SH-SY5Y (cell line): ENCODE results near the gene C19orf33.

Experiments used
- GATA2 ChIP-seq: IDR thresholded peaks from 2 replicates; pipeline ENCODE4 v1.6.1; 2011; ENCODE audit warnings: mild to moderate bottlenecking, low read depth, low read length
- GATA3 ChIP-seq: IDR thresholded peaks from 2 replicates; pipeline ENCODE4 v1.6.1; 2011; ENCODE audit warnings: low read depth, mild to moderate bottlenecking, low read length, moderate library complexity

DNA sequence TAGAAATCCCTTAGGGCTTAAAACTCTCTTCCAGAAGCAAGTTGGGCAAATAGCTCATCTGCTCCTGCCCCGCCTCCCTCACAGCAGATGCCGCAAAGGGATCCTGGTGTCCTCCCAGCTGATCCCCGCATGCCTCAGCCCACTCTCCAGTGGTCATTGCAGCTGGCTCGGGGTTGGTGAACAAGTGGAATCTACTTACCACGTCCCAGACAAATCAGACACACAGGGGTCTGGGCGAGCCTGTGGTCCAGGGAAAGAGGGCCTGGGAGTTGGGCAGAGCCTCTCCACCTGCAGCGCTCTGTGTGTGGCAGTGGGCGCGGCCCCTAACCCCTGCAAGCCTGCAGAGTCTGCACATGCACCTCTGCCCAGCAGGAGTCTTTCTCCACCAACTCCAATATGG is 10.8 kb upstream of the C19orf33 start:
- TF ChIP-seq GATA2 (no peak), GATA3 (no peak)
